HFFc6 (cell line): ENCODE results near the gene MDFIC. TPM values are rescaled to one million over a fixed set of nuclear protein-coding genes. Genes with fewer than 3 reads are reported as not detected.

Experiments
- DNase-seq: peaks from one replicate; pipeline ENCODE4 v3.0.0-alpha.2; 2018
- H3K27ac Mint-ChIP-seq: 2 replicates; pipeline ENCODE4 v1.8.0; 2020; ENCODE audit warnings: mild to moderate bottlenecking, mixed read lengths
- H3K27me3 Mint-ChIP-seq: 2 replicates; pipeline ENCODE4 v1.8.0; 2021; ENCODE audit warnings: mild to moderate bottlenecking, moderate library complexity, mixed read lengths; ENCODE audit not compliant: insufficient read depth
- H3K36me3 Mint-ChIP-seq: 2 replicates; pipeline ENCODE4 v1.8.0; 2021; ENCODE audit warnings: low read depth, mixed read lengths
- H3K4me1 Mint-ChIP-seq: 2 replicates; pipeline ENCODE4 v1.8.0; 2020; ENCODE audit warnings: low read depth, mixed read lengths
- H3K4me3 Mint-ChIP-seq: 2 replicates; pipeline ENCODE4 v1.8.0; 2020; ENCODE audit warnings: mild to moderate bottlenecking, moderate library complexity, mixed read lengths
- H3K9me3 Mint-ChIP-seq: 2 replicates; pipeline ENCODE4 v1.8.0; 2020; ENCODE audit warnings: mild to moderate bottlenecking, mixed read lengths
- CTCF ChIP-seq: fragments of 200-600 bp; sonication (generic); IDR thresholded peaks from 2 replicates; pipeline ENCODE4 v1.5.0; 2021; ENCODE audit warnings: antibody characterized with exemption, mild to moderate bottlenecking
- total RNA-seq, 6 experiments: library from RNA; stranded (reverse); fragmentation: NEBNext Ultra II Directional; extraction: Animal tissue kit (Norgen Biotek cat#: 25700); gene quantifications; 2 replicates in 1 of 6; 3 replicates in 5 of 6; pipeline ENCODE4 v1.2.3, GENCODE V29; 2021

MDFIC gene
- total RNA-seq, 6 experiments from 2014 or later: 33.3 to 57.9 (median 45.5) TPM

- H3K36me3 Mint-ChIP-seq: no peaks in the 10 kb centered on the region
- no peak for TF ChIP-seq CTCF
- DNase-seq: no peak
Observed at GRCh38 chr7:114919587-114919986, 2.3 kb upstream of the MDFIC start.

GRCh38 chr7:114921631-114922025 is 266 bp upstream of the MDFIC start:
- Mint-ChIP-seq H3K27me3 (no peaks in the 10 kb centered on the region; the same call in 1 of the 2 replicates), H3K4me1 (peaks cover 34% of the 10 kb centered on the region), H3K36me3 (peaks cover 14% of the 10 kb centered on the region; the same call in 1 of the 2 replicates), H3K9me3 (no peaks in the 10 kb centered on the region), H3K4me3 (peak overlapping the region; percentile 79), H3K27ac (peak overlapping the region; percentile 72)
- no peak for DNase-seq
- no peak for TF ChIP-seq CTCF

More at GRCh38 chr7:114919587-114919986, 2.3 kb upstream of the MDFIC start:
- H3K9me3 Mint-ChIP-seq: no peaks in the 10 kb centered on the region
- H3K4me3 Mint-ChIP-seq: no peak overlapping the region
- H3K27me3 Mint-ChIP-seq: no peaks in the 10 kb centered on the region; the same call in 1 of the 2 replicates
- peaks cover 18% of the 10 kb centered on the region for H3K4me1 Mint-ChIP-seq
- H3K27ac Mint-ChIP-seq: no peak overlapping the region

- peak; percentile 55 for DNase-seq
- Mint-ChIP-seq H3K36me3 (peaks cover 14% of the 10 kb centered on the region; the same call in 1 of the 2 replicates), H3K4me3 (peak overlapping the region; percentile 95), H3K9me3 (no peaks in the 10 kb centered on the region), H3K27ac (peak overlapping the region; percentile 96), H3K4me1 (peaks cover 39% of the 10 kb centered on the region), H3K27me3 (no peaks in the 10 kb centered on the region; the same call in 1 of the 2 replicates)
- no peak for TF ChIP-seq CTCF
Observed at GRCh38 chr7:114922652-114923402, 933 bp downstream of the MDFIC start.

- TF ChIP-seq CTCF: no peak
- DNase-seq: no peak
- Mint-ChIP-seq H3K27me3 (no peaks in the 10 kb centered on the region; the same call in 1 of the 2 replicates), H3K36me3 (peaks cover 14% of the 10 kb centered on the region; the same call in 1 of the 2 replicates), H3K4me3 (peak overlapping the region; percentile 95), H3K4me1 (peaks cover 39% of the 10 kb centered on the region), H3K27ac (peak overlapping the region; percentile 96), H3K9me3 (no peaks in the 10 kb centered on the region)
Observed at GRCh38 chr7:114923403-114923713, 1.5 kb downstream of the MDFIC start.

GRCh38 chr7:114924038-114924712 is 2.3 kb downstream of the MDFIC start:
- no peaks in the 10 kb centered on the region; the same call in 1 of the 2 replicates for H3K27me3 Mint-ChIP-seq
- no peak for TF ChIP-seq CTCF
- no peaks in the 10 kb centered on the region for H3K9me3 Mint-ChIP-seq
- H3K4me1 Mint-ChIP-seq: peaks cover 39% of the 10 kb centered on the region
- H3K4me3 Mint-ChIP-seq: peak overlapping the region; percentile 95
- peaks cover 14% of the 10 kb centered on the region; the same call in 1 of the 2 replicates for H3K36me3 Mint-ChIP-seq
- peak overlapping the region; percentile 96 for H3K27ac Mint-ChIP-seq
- no peak for DNase-seq
